ENCODE results near the gene CACNA1D. TPM values are rescaled to one million over a fixed set of nuclear protein-coding genes. Genes with fewer than 3 reads are reported as not detected.

CACNA1D gene
- total and polyA plus RNA-seq, 2 experiments from 2014 or later = 5.2 to 27.8 TPM

- H3K4me1 ChIP-seq (ENCODE audit: insufficient read depth) = peaks cover 23% of the 10 kb centered on the region
- 60% methylated on average over 5 of the region's 5 CpGs for WGBS (ENCODE audit: low lambda C conversion rate, missing lambda C conversion rate)
- H3K4me2 ChIP-seq = no peak overlapping the region
- no peak overlapping the region for H3K4me3 ChIP-seq
- H3K27ac ChIP-seq = no peak overlapping the region
- H3K36me3 ChIP-seq (replicated peaks; ENCODE audit: insufficient read depth, low read depth) = no peaks in the 10 kb centered on the region
- DNase-seq (ENCODE audit: low spot score) = no peak
- H3K9me3 ChIP-seq (ENCODE audit: low read depth) = no peaks in the 10 kb centered on the region
- H3K79me2 ChIP-seq = no peaks in the 10 kb centered on the region
- no peaks in the 10 kb centered on the region for H4K20me1 ChIP-seq (ENCODE audit: insufficient read depth, poor library complexity, severe bottlenecking)
- no peaks in the 10 kb centered on the region for H3K27me3 ChIP-seq
- no peak for TF ChIP-seq EZH2phosphoT487 (IDR thresholded peaks at IDR 0.05; ENCODE audit: low read depth, severe bottlenecking, unreplicated experiment)
- TF ChIP-seq, protein P1, sequence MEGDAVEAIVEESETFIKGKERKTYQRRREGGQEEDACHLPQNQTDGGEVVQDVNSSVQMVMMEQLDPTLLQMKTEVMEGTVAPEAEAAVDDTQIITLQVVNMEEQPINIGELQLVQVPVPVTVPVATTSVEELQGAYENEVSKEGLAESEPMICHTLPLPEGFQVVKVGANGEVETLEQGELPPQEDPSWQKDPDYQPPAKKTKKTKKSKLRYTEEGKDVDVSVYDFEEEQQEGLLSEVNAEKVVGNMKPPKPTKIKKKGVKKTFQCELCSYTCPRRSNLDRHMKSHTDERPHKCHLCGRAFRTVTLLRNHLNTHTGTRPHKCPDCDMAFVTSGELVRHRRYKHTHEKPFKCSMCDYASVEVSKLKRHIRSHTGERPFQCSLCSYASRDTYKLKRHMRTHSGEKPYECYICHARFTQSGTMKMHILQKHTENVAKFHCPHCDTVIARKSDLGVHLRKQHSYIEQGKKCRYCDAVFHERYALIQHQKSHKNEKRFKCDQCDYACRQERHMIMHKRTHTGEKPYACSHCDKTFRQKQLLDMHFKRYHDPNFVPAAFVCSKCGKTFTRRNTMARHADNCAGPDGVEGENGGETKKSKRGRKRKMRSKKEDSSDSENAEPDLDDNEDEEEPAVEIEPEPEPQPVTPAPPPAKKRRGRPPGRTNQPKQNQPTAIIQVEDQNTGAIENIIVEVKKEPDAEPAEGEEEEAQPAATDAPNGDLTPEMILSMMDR (IDR thresholded peaks at IDR 0.05; ENCODE audit: poor library complexity) = no peak
- no peak for TF ChIP-seq EZH2 (IDR thresholded peaks at IDR 0.05; ENCODE audit: borderline replicate concordance)
- no peaks in the 10 kb centered on the region for H3K9me2 ChIP-seq (replicated peaks; ENCODE audit: insufficient read depth)
- no peak overlapping the region for H2AFZ ChIP-seq
Measured at GRCh38 chr3:53775834-53776251, 281.4 kb downstream of the CACNA1D start.

GRCh38 chr3:53776494-53777101 lies 282.2 kb downstream of the CACNA1D start:
- Histone ChIP-seq H4K20me1 (ENCODE audit: insufficient read depth, poor library complexity, severe bottlenecking) (no peaks in the 10 kb centered on the region), H3K4me3 (no peak overlapping the region), H3K79me2 (no peaks in the 10 kb centered on the region), H3K4me2 (no peak overlapping the region), H2AFZ (no peak overlapping the region), H3K27ac (no peak overlapping the region), H3K9me2 (replicated peaks; ENCODE audit: insufficient read depth) (no peaks in the 10 kb centered on the region), H3K4me1 (ENCODE audit: insufficient read depth) (peaks cover 23% of the 10 kb centered on the region), H3K9me3 (ENCODE audit: low read depth) (no peaks in the 10 kb centered on the region), H3K36me3 (replicated peaks; ENCODE audit: insufficient read depth, low read depth) (no peaks in the 10 kb centered on the region), H3K27me3 (no peaks in the 10 kb centered on the region)
- DNase-seq (ENCODE audit: low spot score) = no peak
- WGBS (ENCODE audit: low lambda C conversion rate, missing lambda C conversion rate) = 68% methylated on average over 9 of the region's 9 CpGs
- TF ChIP-seq EZH2 (IDR thresholded peaks at IDR 0.05; ENCODE audit: borderline replicate concordance) (no peak), EZH2phosphoT487 (IDR thresholded peaks at IDR 0.05; ENCODE audit: low read depth, severe bottlenecking, unreplicated experiment) (no peak)
- TF ChIP-seq, protein P1 (IDR thresholded peaks at IDR 0.05; ENCODE audit: poor library complexity) = no peak

DNA sequence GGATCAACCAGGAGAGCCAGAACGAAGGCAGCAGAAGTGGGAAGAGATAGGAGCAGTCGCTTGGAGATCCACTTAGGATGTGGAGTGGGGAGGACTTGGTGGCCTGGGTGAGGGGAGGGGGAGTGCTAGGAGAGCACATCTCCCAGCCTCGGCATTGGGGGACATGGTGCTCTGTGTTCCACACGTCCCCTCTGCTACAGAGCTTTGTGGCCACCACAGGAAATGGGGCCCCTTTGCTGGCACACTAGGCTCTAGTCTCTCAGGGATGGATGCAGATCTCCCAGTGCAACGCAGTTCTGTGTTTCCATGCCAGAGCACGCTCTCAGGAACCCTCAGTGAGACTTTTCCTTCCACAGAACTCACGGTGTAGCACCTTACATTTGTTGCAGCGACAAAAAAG lies 283.1 kb downstream of the CACNA1D start:
- H3K36me3 ChIP-seq (replicated peaks; ENCODE audit: insufficient read depth, low read depth) = no peaks in the 10 kb centered on the region

More for the DNA sequence above, 283.1 kb downstream of the CACNA1D start:
- Histone ChIP-seq H3K4me1 (ENCODE audit: insufficient read depth) (peaks cover 23% of the 10 kb centered on the region), H3K4me2 (no peak overlapping the region), H2AFZ (no peak overlapping the region), H3K79me2 (no peaks in the 10 kb centered on the region), H3K9me3 (ENCODE audit: low read depth) (no peaks in the 10 kb centered on the region), H3K9me2 (replicated peaks; ENCODE audit: insufficient read depth) (no peaks in the 10 kb centered on the region), H3K27me3 (no peaks in the 10 kb centered on the region), H3K27ac (no peak overlapping the region), H3K4me3 (no peak overlapping the region), H4K20me1 (ENCODE audit: insufficient read depth, poor library complexity, severe bottlenecking) (no peaks in the 10 kb centered on the region)
- DNase-seq (ENCODE audit: low spot score) = no peak
- 96% methylated on average over 8 of the region's 8 CpGs for whole genome bisulfite sequencing (ENCODE audit: low lambda C conversion rate, missing lambda C conversion rate)
- TF ChIP-seq, protein P1 (IDR thresholded peaks at IDR 0.05; ENCODE audit: poor library complexity) = no peak
- TF ChIP-seq EZH2phosphoT487 (IDR thresholded peaks at IDR 0.05; ENCODE audit: low read depth, severe bottlenecking, unreplicated experiment) = no peak
- no peak for TF ChIP-seq EZH2 (IDR thresholded peaks at IDR 0.05; ENCODE audit: borderline replicate concordance)
